ENCODE results near the gene ARL9. TPM values are rescaled to one million over a fixed set of nuclear protein-coding genes. Genes with fewer than 3 reads are reported as not detected.
A peak's percentile ranks its signal among the peaks of the same experiment; 100 is the strongest.

Gene ARL9
- total and polyA plus RNA-seq, 2 experiments from 2014 or later = 0.85 TPM; not detected in 1

DNA sequence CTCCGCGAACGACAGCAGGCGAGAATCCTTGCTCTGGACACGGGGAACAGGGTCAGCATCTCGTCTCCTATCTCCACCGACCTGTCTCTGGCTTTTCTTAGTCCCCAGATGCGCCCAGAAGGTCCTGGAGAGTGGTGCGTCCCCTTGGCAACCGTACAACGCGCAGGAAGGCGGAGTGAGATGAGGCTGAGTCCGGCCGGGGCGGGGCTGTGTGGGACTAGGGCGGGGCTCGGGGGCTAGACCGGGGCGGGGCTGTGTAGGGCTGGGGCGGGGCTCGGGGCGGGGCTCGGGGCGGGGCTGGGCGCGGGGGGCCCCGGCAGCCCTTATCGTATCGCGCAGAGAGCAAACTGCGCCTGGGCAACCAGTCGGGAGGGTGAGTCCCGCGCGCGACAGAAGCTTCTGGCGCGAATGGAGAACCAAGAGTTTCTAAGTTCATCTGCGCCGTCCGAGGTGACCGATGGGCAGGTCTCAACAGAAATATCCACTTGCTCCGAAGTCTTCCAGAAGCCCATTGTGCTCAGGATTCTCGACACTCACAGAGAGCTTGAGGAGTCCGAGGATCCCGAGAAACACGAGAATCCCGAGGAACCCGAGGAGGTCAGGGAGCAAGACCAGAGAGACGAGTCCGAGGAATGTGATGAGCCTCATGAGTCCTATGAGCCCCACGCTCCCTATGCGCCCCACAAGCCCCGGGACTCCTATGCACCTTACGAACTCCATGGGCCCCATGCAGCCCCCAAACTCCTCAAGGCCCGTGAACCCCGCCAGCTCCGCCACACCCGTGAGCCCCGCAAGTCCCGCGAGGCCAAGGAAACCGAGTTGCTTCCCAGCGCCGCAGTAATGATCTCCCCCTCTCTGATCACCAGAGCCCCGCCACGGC, 24.9 kb downstream of the ARL9 start:
- WGBS (ENCODE audit: low lambda C conversion rate, missing lambda C conversion rate) = 7% methylated on average over 59 of the region's 68 CpGs
- peaks cover 9% of the 10 kb centered on the region for H3K27me3 ChIP-seq
- H3K4me1 ChIP-seq (ENCODE audit: insufficient read depth) = no peaks in the 10 kb centered on the region
- peak overlapping the region; percentile 60 for H3K4me3 ChIP-seq
- H3K79me2 ChIP-seq = no peaks in the 10 kb centered on the region
- H3K4me2 ChIP-seq = peak overlapping the region; percentile 89
- TF ChIP-seq CTCF (IDR thresholded peaks at IDR 0.05; ENCODE audit: poor library complexity) (no peak), EZH2 (IDR thresholded peaks at IDR 0.05; ENCODE audit: borderline replicate concordance) (no peak), EZH2phosphoT487 (IDR thresholded peaks at IDR 0.05; ENCODE audit: low read depth, severe bottlenecking, unreplicated experiment) (no peak)
- peak overlapping the region; percentile 88 for H2AFZ ChIP-seq
- no peak overlapping the region for H3K27ac ChIP-seq
- no peaks in the 10 kb centered on the region for H3K9me3 ChIP-seq (ENCODE audit: low read depth)
- no peaks in the 10 kb centered on the region for H4K20me1 ChIP-seq (ENCODE audit: insufficient read depth, poor library complexity, severe bottlenecking)
- H3K9me2 ChIP-seq (replicated peaks; ENCODE audit: insufficient read depth) = no peaks in the 10 kb centered on the region
- H3K36me3 ChIP-seq (replicated peaks; ENCODE audit: insufficient read depth, low read depth) = no peaks in the 10 kb centered on the region
- DNase-seq (ENCODE audit: low spot score) = peak; percentile 91

DNA sequence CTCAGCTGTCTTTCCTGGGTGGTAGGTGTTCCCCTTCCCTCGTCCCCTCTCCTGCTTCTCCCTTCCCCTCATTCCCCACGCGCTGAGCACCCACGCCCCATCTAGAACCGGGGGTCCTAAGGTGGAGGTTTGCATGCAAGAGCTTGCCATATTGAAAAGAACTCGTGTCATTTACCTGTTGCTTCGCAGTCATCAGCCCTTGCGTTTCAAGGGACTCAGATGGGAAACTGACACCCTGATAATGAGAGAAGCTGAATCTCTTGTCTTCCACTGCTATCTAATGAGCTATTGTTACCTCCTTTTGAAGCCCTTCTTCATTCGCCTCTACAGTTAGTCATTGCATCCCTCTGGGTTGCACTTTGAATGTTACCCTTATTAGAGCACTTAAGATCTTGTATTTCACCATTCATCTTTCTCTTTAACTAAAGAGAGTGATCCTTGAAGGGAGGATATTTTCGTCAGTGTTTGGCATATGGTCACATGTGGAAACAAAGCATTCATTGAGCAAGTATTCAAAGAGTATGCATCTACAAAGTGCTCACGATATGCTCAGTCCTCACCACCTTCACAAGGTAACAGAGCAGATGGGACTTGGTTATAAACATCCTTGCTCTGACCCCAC, 25.7 kb downstream of the ARL9 start:
- H4K20me1 ChIP-seq (ENCODE audit: insufficient read depth, poor library complexity, severe bottlenecking) = no peaks in the 10 kb centered on the region
- no peaks in the 10 kb centered on the region for H3K4me1 ChIP-seq (ENCODE audit: insufficient read depth)
- peak overlapping the region; percentile 60 for H3K4me3 ChIP-seq
- H3K4me2 ChIP-seq = peak overlapping the region; percentile 89
- no peaks in the 10 kb centered on the region for H3K79me2 ChIP-seq
- H3K9me2 ChIP-seq (replicated peaks; ENCODE audit: insufficient read depth) = no peaks in the 10 kb centered on the region
- H3K36me3 ChIP-seq (replicated peaks; ENCODE audit: insufficient read depth, low read depth) = no peaks in the 10 kb centered on the region
- H3K9me3 ChIP-seq (ENCODE audit: low read depth) = no peaks in the 10 kb centered on the region
- WGBS (ENCODE audit: low lambda C conversion rate, missing lambda C conversion rate) = 44% methylated on average over 11 of the region's 11 CpGs
- H3K27ac ChIP-seq = no peak overlapping the region
- peak overlapping the region; percentile 88 for H2AFZ ChIP-seq
- peaks cover 9% of the 10 kb centered on the region for H3K27me3 ChIP-seq
- no peak for DNase-seq (ENCODE audit: low spot score)
- TF ChIP-seq CTCF (IDR thresholded peaks at IDR 0.05; ENCODE audit: poor library complexity) (no peak), EZH2 (IDR thresholded peaks at IDR 0.05; ENCODE audit: borderline replicate concordance) (no peak), EZH2phosphoT487 (IDR thresholded peaks at IDR 0.05; ENCODE audit: low read depth, severe bottlenecking, unreplicated experiment) (no peak)

GRCh38 chr4:56531823-56532222, 26.2 kb downstream of the ARL9 start:
- Histone ChIP-seq H3K4me3 (no peak overlapping the region), H3K79me2 (no peaks in the 10 kb centered on the region), H3K9me2 (replicated peaks; ENCODE audit: insufficient read depth) (no peaks in the 10 kb centered on the region), H3K36me3 (replicated peaks; ENCODE audit: insufficient read depth, low read depth) (no peaks in the 10 kb centered on the region), H3K27ac (no peak overlapping the region), H4K20me1 (ENCODE audit: insufficient read depth, poor library complexity, severe bottlenecking) (no peaks in the 10 kb centered on the region), H2AFZ (no peak overlapping the region), H3K9me3 (ENCODE audit: low read depth) (no peaks in the 10 kb centered on the region), H3K27me3 (peaks cover 9% of the 10 kb centered on the region), H3K4me2 (no peak overlapping the region), H3K4me1 (ENCODE audit: insufficient read depth) (no peaks in the 10 kb centered on the region)
- 82% methylated on average over 4 of the region's 4 CpGs for WGBS (ENCODE audit: low lambda C conversion rate, missing lambda C conversion rate)
- DNase-seq (ENCODE audit: low spot score) = no peak
- no peak for TF ChIP-seq EZH2 (IDR thresholded peaks at IDR 0.05; ENCODE audit: borderline replicate concordance)
- no peak for TF ChIP-seq EZH2phosphoT487 (IDR thresholded peaks at IDR 0.05; ENCODE audit: low read depth, severe bottlenecking, unreplicated experiment)
- no peak for TF ChIP-seq CTCF (IDR thresholded peaks at IDR 0.05; ENCODE audit: poor library complexity)
